BJ (cell line): ENCODE measurements around the gene NARS2. TPM values are rescaled to one million over a fixed set of nuclear protein-coding genes. Genes with fewer than 3 reads are reported as not detected.

ENCODE experiments used
- CTCF ChIA-PET: fragments of 350-600 bp; formaldehyde crosslinking; extraction: SDS; loops from one replicate; lab custom pipeline; 2021; ENCODE audit warnings: antibody characterized with exemption, inconsistent platforms; lab: Yijun Ruan, JAX
- POLR2A ChIA-PET: fragments of 300-600 bp; sonication (Branson Sonifier 250); formaldehyde crosslinking; extraction: SDS; loops from one replicate; lab custom pipeline; 2021; ENCODE audit warnings: antibody characterized with exemption; lab: Charles Lee
- DNase-seq: peaks from one replicate; pipeline ENCODE4 v3.0.0-alpha.2; 2011; ENCODE audit warnings: low read depth
- H3K27me3 ChIP-seq: 2 replicates; pipeline ENCODE4 v1.6.0; 2011; ENCODE audit warnings: low read length; ENCODE audit not compliant: control insufficient read depth, insufficient read depth
- H3K36me3 ChIP-seq: 2 replicates; pipeline ENCODE4 v1.5.1; 2011; ENCODE audit warnings: low read length; ENCODE audit not compliant: control insufficient read depth, insufficient read depth
- H3K4me3 ChIP-seq: 2 replicates; pipeline ENCODE4 v1.5.1; 2011; ENCODE audit warnings: low read depth, mild to moderate bottlenecking, control low read depth, low read length
- CTCF ChIP-seq: IDR thresholded peaks from 2 replicates; pipeline ENCODE4 v1.5.1; 2011; ENCODE audit warnings: low read depth, mild to moderate bottlenecking, control low read depth, inconsistent platforms, low read length, moderate library complexity; ENCODE audit not compliant: insufficient read depth
- polyA plus RNA-seq: library from polyadenylated mRNA; depleted of rRNA; stranded (reverse); fragments of >200 nt; gene quantifications from 2 replicates; pipeline ENCODE4 v1.2.3, GENCODE V29; 2011

NARS2 gene
- polyA plus RNA-seq, 1 experiment: 5.9 TPM

- Histone ChIP-seq H3K27me3 (no peaks in the 10 kb centered on the region), H3K4me3 (no peak overlapping the region), H3K36me3 (no peaks in the 10 kb centered on the region)
- POLR2A ChIA-PET: no interaction called here
- DNase-seq: no peak
- no peak for TF ChIP-seq CTCF
- CTCF ChIA-PET: interaction anchor here (1.7 kb wide), 1 partner anchor 12 kb away, joined by 4 read pairs; no protein-coding TSS in a partner anchor
These were observed 171.8 kb downstream of the NARS2 start for GRCh38 chr11:78402847-78403246.

- no peaks in the 10 kb centered on the region for H3K27me3 ChIP-seq
- ChIA-PET CTCF (interaction anchor here (0.9 kb wide), 1 partner anchor 12 kb away, joined by 3 read pairs; no protein-coding TSS in a partner anchor), POLR2A (no interaction called here)
- DNase-seq: no peak
- H3K36me3 ChIP-seq: no peaks in the 10 kb centered on the region
- TF ChIP-seq CTCF: no peak
- no peak overlapping the region for H3K4me3 ChIP-seq
These were observed 174.0 kb downstream of the NARS2 start for GRCh38 chr11:78400702-78401101.

- H3K4me3 ChIP-seq: no peak overlapping the region
- TF ChIP-seq CTCF: no peak
- DNase-seq: no peak
- no peaks in the 10 kb centered on the region for H3K36me3 ChIP-seq
- CTCF ChIA-PET: interaction anchor here (0.9 to 1.6 kb wide), 2 partner anchors 13 to 166 kb away, joined by 3 to 4 read pairs; no protein-coding TSS in a partner anchor
- no peaks in the 10 kb centered on the region for H3K27me3 ChIP-seq
- POLR2A ChIA-PET: no interaction called here
These were observed 174.5 kb downstream of the NARS2 start for GRCh38 chr11:78400116-78400515.

- ChIA-PET CTCF (interaction anchor here (0.8 to 1.6 kb wide), 3 partner anchors 10 to 167 kb away, joined by 3 to 4 read pairs (median 4); no protein-coding TSS in a partner anchor), POLR2A (no interaction called here)
These were observed 175.5 kb downstream of the NARS2 start for GRCh38 chr11:78399136-78399535.

GRCh38 chr11:78398715-78399114 is 175.9 kb downstream of the NARS2 start:
- ChIA-PET CTCF (interaction anchor here (0.8 to 1.6 kb wide), 3 partner anchors 9 to 167 kb away, joined by 3 to 4 read pairs (median 4); no protein-coding TSS in a partner anchor), POLR2A (no interaction called here)
- Histone ChIP-seq H3K27me3 (no peaks in the 10 kb centered on the region), H3K4me3 (no peak overlapping the region), H3K36me3 (no peaks in the 10 kb centered on the region)
- no peak for TF ChIP-seq CTCF
- no peak for DNase-seq

More at GRCh38 chr11:78399136-78399535, 175.5 kb downstream of the NARS2 start:
- Histone ChIP-seq H3K4me3 (no peak overlapping the region), H3K36me3 (no peaks in the 10 kb centered on the region), H3K27me3 (no peaks in the 10 kb centered on the region)
- no peak for DNase-seq
- no peak for TF ChIP-seq CTCF
